ENCODE data around the gene ZNF24.

The ZNF24 gene

DNA sequence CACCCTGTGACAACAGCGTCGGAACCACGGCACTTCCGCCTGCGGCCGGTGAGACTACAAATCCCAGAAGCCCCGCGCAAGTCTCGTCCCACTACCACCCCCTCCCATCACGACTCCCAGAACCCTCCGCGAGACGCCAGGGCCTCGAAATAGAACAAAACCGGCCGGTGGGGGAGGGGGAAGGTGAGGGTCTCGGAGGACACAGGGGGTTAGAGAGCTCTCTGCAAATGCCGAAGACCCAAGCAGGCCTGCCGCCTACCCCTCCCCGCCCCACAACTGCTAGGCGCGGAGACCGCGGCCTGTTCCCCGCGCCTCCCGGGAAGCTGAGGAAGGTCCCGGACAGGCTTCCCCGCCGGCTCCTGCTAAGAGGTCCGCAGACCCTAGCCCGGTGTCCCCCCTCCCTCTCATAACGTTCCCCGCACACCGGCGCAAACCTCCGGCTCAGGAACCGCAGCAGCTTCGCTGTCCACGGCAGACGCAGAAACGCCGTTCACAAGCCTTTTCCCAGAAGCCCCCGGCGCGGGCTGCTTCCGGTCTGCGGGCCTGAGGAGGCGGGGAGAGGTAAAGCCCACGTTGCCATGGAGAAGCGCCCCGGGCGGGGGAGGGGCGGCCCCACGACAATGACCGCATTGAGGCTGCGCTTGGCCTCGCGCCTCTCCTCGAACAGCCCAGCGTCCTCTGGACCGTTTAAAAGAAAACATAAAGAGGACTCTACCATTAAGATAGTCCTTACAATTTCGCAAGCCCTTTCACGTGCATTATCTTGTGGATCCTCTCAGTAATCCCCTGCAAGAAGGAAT is at the start of gene ZNF24:
Gene ZNF24, minus strand, starts transcription at position 485 of the 800 bp plus-strand sequence. CDS start 3,770 bp downstream, outside the sequence.
- peak; percentile 81 to 85 for DNase-seq (ENCODE audit: low read depth in 2 of 2)

DNA sequence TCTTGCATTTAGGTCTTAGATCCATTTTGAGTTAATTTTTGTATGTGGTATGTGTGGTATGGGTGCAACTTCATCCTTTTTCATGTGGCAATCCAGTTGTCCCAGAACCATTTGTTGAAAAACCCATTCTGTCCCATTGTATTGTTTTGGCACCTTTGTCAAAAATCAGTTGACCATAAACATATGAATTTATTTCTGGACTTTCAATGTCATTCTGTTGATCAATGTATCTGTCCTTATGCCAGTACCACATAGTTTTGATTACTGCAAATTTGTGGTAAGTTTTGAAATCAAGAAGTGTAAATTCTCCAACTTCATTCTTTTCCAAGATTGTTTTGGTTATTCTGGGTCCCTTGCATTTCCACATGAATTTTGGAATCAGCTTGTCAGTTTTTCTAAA is 49.5 kb upstream of the ZNF24 start:
- no peak for DNase-seq (ENCODE audit: low read depth in 2 of 2)

GRCh38 chr18:35392375-35392774 is 48.2 kb upstream of the ZNF24 start:
- no peak for DNase-seq (ENCODE audit: low read depth in 2 of 2)

- no peak for DNase-seq (ENCODE audit: low read depth in 2 of 2)
Measured at GRCh38 chr18:35390951-35391700, 46.9 kb upstream of the ZNF24 start.

GRCh38 chr18:35389095-35389618 is 44.9 kb upstream of the ZNF24 start:
- no peak for DNase-seq (ENCODE audit: low read depth in 2 of 2)

- no peak for DNase-seq (ENCODE audit: low read depth in 2 of 2)
Measured at GRCh38 chr18:35387152-35387571, 42.9 kb upstream of the ZNF24 start.

GRCh38 chr18:35386600-35387100 is 42.4 kb upstream of the ZNF24 start:
- peak; percentile 31 to 35 for DNase-seq (ENCODE audit: low read depth in 2 of 2)

DNA sequence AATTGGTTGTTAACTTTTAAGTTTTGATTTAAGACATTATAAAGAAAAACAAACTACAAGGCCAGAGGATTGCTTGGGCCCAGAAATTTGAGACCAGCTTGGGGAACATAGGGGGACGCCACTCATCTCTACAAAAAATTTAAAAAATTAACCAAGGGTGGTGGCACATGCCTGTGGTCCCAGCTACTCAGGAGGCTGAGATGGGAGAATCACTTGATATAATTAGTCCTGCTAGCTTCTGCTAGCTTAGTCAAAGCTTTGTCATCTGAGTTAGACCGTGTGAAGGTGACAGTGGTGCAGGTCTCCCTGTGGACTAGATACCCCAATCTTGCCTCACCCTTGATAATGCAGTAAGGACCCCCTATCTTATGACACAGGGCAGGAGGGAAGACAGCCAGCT is 38.9 kb upstream of the ZNF24 start:
- DNase-seq (ENCODE audit: low read depth in 2 of 2): no peak

DNA sequence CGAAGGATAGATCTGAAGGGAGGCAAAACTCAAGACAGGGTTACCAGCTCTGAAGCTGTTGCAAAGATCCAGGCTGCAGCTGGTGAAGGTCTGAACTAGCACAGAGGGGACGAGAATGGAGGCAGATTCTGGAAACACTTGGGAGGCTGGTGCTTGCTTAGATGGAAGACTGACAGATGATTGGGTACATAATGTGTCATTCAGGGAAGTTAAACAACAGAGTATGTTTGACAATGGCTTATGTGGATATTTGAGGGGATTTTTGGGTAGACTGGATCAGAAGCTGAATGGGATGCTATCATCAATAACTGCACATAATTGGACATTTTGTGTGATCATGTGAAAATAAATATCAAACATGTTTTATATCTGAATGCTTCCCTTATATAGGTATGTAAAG is 35.2 kb upstream of the ZNF24 start:
- DNase-seq (ENCODE audit: low read depth in 2 of 2): no peak

- DNase-seq (ENCODE audit: low read depth in 2 of 2): no peak
Measured at GRCh38 chr18:35378574-35378896, 34.3 kb upstream of the ZNF24 start.

- DNase-seq (ENCODE audit: low read depth in 2 of 2): no peak
Measured at GRCh38 chr18:35377875-35378573, 33.8 kb upstream of the ZNF24 start.

GRCh38 chr18:35376742-35377695 is 32.8 kb upstream of the ZNF24 start, which contains the start of gene ZNF396:
ZNF396 (minus strand) TSS chr18:35377337; CDS start chr18:35374292, 3,045 bp downstream.
- DNase-seq (ENCODE audit: low read depth in 2 of 2): no peak

DNA sequence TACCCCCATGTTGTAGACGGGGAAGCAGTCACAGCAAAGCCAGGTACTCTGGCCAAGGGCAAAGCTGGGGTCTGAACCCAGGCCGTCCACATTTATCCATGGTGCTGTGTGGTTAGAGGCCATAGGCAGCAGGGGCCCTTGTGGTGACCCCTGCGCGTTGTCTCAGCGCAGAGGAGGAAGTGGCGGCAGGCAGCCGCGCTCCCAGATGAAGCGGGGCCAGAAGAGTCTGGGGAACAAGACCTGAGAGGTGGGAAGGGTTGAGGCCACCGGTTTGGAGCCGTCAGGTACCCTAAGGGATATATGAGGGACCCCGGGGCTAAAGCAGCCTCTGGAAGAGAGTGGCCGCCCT is 32.1 kb upstream of the ZNF24 start:
- no peak for DNase-seq (ENCODE audit: low read depth in 2 of 2)

DNA sequence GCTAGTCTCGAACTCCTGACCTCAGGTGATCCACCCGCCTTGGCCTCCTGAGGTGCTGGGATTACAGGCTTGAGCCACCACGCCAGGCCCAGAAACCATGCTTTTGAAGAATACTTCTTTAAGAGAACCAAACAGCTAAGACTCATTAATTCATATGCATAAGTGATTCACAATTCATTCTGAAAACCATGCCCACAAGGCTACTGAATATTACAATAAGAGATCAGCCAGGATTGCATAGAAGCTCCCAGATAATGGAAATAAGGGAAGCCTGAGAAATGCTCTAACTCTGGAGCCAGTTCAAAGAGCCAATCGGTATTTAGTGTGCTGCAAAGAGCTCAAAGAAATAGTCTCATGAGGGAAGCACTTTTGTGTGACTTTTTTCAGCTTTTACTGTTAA is 30.5 kb upstream of the ZNF24 start:
- DNase-seq (ENCODE audit: low read depth in 2 of 2): no peak

- peak in 1 of 2 experiments; percentile 24 for DNase-seq (ENCODE audit: low read depth in 2 of 2)
Measured at GRCh38 chr18:35371412-35372195, 27.4 kb upstream of the ZNF24 start.

DNA sequence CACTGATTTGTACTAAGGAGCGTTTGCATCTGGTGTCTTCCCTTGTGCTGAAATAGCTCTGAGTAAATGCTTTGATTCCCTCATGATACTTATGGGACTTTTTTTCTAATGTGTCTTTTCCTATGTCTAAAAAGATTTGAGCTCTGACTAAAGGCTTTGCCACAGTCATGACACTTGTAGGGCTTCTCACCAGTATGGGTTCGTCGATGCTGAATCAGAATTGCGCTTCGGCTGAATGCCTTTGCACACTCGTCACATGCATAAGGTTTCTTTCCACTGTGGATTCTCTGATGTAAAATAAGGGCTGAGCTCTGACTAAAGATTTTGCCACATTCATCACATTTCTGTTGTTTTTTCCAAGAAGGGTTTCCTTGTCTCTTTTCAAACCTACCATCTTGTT is 24.9 kb upstream of the ZNF24 start:
- DNase-seq (ENCODE audit: low read depth in 2 of 2): no peak

GRCh38 chr18:35368595-35368994 is 24.4 kb upstream of the ZNF24 start:
- no peak for DNase-seq (ENCODE audit: low read depth in 2 of 2)

GRCh38 chr18:35362531-35362930 is 18.3 kb upstream of the ZNF24 start:
- no peak for DNase-seq (ENCODE audit: low read depth in 2 of 2)

DNA sequence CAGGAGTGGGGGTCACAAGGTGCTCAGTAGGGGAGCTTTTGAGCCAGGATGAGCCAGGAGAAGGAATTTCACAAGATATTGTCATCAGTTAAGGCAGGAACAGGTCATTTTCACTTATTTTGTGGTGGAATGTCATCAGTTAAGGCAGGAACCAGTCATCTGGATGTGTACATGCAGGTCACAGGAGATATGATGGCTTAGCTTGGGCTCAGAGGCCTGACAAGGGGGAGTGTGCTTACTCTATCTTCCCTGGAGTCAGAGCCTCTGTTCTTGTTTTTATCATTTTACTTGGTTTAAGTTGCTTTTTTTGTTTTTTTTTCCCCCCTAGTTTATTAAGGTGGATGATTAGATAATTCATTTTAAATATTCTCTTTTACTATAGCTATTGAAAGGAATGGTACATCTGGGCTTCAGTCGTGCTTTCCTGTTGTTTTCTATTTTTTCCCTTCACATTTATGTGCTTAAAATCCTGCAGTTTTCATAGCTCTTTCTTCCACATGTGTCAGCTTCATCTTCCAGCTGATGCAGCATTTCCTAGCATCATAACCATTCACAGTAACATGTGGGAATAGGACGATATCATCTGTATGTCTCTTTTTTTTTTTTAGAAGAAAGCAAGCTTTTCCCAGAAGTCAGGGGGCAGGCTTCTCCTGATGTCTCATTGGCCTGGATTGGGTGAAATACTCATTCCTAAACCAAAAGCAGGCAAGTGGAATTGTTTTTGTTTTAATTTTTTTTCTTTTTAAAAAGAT is 17.5 kb upstream of the ZNF24 start:
- no peak for DNase-seq (ENCODE audit: low read depth in 2 of 2)

Measured in fibroblast of skin of left quadriceps (primary cell).